ENCODE measurements around the gene MKLN1.

MKLN1 gene

GRCh38 chr7:131521651-131522163 is 194.0 kb downstream of the MKLN1 start:
- DNase-seq (ENCODE audit: low read depth, low spot score), result no peak

- no peak for DNase-seq (ENCODE audit: low read depth, low spot score)
Observed at GRCh38 chr7:131522325-131522930, 194.8 kb downstream of the MKLN1 start.

GRCh38 chr7:131524115-131524514 is 196.4 kb downstream of the MKLN1 start:
- DNase-seq (ENCODE audit: low read depth, low spot score), result no peak

DNA sequence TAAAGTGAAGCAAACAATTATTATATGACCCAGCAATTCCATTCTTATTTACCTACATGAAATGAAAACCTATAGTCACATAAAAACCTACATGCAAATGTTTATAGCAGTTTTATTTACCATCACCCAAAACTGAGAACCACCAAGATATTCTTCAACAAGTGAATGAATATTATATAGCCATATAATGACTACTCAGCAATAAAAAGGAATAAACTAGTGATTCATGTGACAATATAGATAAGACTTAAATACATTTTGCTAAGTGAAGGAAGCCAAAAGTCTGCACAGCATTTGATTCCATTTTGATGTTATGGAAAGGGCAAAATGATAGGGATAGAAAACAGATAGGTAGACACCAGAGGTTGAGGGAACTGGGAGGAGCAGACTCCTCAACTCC is 197.0 kb downstream of the MKLN1 start:
- DNase-seq (ENCODE audit: low read depth, low spot score), result no peak

DNA sequence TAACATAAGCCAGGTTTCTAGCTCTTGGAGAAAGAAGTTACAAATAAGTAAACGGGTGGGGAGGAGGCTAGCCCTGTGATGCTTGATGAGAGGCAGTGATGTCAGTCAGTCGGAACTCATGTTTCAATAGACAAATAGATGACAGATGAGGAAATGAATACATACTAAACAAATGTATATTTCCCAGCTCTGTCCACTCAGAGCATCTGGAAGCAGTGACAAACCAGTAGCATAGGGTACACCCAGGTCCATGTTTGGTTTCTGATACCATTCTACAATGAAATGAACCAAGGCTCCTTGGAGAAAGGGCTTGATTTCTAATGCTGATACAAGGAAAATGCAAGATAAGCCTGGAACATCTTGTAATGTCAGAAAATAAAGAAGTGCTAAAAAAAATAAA is 198.1 kb downstream of the MKLN1 start:
- DNase-seq (ENCODE audit: low read depth, low spot score), result no peak

- DNase-seq (ENCODE audit: low read depth, low spot score), result no peak
Observed at GRCh38 chr7:131527456-131527855, 199.8 kb downstream of the MKLN1 start.

DNA sequence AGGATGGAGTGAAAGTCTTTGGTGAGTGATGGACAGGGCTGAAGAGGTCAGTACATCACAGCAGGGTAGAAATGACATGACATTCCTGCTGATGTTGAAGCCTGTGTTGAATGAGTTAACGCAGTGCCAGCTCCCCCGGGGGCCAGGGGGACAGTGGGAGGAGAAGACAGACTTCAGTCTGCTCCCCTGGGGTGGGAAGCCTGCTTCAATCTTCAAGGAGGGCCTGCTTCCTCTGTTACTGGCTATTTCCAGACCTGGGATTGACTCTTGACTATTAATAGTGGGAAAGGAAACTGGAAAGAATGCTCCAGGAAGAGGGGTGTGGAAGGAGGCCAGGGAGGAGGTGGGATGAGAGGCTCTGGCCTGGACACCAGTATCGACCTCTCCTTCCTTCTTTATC is 201.5 kb downstream of the MKLN1 start:
- DNase-seq (ENCODE audit: low read depth, low spot score), result no peak

DNA sequence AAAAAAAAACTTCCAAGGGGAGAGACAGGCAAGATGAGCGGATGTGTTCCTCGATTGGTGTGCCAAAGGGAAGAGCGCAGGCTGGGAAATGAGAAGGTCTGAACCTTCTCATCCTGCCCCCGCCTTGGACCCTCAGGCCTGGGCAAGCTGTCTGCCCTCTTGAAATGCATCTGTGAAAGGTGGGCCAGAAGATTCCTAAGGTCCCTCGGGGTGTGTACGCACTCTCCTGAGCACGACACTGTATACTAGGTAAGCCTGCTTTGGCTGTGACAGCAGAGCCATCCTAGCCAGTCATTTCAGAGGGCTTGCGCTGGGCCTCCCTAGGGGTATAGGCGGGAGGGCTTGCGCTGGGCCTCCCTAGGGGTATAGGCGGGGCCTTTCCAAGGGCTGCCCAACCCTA is 201.9 kb downstream of the MKLN1 start:
- no peak for DNase-seq (ENCODE audit: low read depth, low spot score)

GRCh38 chr7:131530137-131530536 is 202.5 kb downstream of the MKLN1 start:
- no peak for DNase-seq (ENCODE audit: low read depth, low spot score)

DNA sequence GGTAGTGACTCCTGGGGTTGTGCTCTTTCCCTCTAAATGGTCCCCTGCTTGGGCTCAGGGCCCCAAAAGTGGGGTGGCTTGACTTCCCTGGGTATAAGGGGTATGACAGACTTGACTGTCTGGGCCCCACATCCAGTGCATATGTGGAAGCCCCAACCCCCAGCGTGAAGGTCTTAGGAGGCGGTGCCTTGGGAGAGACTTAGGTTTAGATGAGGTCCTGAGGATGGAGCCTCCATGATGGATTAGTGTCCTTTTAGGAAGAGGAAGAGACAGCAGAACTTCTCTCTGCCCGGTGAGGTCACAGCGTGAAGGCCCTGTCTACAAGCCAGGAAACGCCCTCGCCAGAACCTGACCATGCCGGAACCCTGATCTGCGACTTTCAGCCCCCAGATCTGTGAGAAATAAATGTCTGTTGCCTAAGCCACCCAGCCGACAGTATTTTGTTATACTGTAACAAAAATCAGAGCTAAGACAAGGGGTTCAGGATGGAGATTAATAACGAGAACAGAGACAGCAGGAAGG is 205.0 kb downstream of the MKLN1 start:
- DNase-seq (ENCODE audit: low read depth, low spot score), result no peak

DNA sequence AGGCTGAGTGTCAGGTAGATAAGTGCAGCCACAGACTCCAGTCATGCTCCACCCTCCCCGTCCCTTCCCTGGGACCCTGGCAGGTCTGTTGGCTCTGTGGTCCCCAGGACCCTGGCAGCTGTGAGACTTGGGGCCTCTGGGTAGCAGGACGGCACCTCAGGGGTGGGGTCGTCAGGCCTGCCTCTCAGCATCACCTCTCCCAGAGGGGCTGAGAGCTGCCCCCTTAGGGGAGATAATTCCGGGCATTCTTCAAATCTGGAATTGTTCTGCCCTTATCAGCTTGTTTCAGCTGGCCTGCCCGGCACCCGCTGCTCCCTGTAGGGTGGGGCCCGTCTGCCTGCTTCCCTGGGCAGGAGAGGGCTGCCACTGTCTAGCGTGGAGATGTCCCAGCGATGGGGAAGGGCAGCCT is 205.5 kb downstream of the MKLN1 start:
- DNase-seq (ENCODE audit: low read depth, low spot score), result no peak

DNA sequence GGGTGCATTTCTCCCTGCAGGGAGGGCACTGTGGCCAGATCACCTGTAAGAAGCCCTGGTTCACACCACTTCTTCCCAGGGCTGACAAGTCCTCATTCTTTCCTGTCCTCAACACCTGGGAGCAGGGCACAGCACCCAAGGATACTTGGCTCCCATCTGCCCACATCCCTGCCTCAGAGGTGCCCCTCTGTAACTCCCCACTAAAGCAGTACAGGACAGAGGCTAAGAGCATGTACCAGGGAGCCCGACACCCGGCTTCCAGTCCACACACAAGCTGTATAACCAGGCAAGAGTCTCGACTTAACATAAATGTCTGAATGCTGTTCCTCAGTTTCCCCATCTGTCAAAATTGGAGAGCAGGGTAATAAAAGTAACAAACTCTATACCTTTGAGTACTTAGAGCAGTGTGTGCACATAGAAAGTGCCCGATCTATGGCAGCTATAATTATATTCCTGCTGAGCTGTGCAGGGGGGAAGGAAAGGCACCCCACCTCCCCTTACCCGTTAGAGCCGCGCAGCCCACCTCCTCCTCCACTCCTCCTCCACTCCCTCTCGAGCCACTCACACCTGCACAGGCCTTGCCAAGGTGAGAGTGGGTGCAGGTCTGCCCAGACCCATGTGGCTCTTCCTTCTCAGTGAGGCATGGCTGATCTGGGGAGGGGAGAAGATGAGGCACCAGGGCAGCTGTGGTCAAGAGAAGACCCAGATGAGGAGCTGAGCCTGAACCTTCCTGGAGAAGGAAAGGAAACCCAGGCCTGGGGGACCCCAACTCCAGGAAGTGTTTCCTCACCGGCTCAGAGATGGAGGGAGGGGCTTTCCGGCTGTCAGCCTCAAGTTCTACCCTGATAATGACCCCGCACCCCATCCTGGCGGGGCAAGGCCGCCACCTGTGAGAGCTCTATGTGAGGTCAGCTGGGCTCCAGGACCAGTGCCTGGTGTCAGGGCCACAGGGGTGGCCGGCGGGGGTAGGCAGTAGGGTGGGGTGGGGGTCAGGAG is 206.2 kb downstream of the MKLN1 start:
- DNase-seq (ENCODE audit: low read depth, low spot score), result no peak

- DNase-seq (ENCODE audit: low read depth, low spot score), result no peak
Observed at GRCh38 chr7:131536361-131536849, 208.7 kb downstream of the MKLN1 start.

- no peak for DNase-seq (ENCODE audit: low read depth, low spot score)
Observed at GRCh38 chr7:131537571-131537978, 209.9 kb downstream of the MKLN1 start.

- DNase-seq (ENCODE audit: low read depth, low spot score), result no peak
Observed at GRCh38 chr7:131538071-131538812, 210.6 kb downstream of the MKLN1 start.

DNA sequence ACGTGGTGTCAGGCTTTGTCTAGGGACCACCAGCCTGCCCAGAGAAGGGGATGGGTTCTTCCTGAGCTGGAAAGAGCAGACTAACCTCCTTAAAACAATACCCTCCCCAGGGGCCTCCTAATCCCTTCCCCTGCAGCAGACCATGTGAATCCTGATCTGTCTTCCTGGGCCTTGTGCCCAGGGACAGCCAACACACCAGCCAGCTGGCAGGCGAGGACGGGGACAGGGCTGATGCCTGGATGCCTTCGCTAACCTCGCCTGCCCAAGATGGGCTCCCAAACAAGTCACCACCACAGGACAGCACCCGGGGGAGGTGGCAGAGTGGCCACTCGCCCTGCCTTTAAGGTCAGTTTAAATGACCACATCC is 211.1 kb downstream of the MKLN1 start:
- no peak for DNase-seq (ENCODE audit: low read depth, low spot score)

GRCh38 chr7:131540491-131541162 is 213.0 kb downstream of the MKLN1 start:
- DNase-seq (ENCODE audit: low read depth, low spot score), result no peak

GRCh38 chr7:131543298-131543697 is 215.6 kb downstream of the MKLN1 start:
- no peak for DNase-seq (ENCODE audit: low read depth, low spot score)

GRCh38 chr7:131544021-131544420 is 216.3 kb downstream of the MKLN1 start:
- no peak for DNase-seq (ENCODE audit: low read depth, low spot score)

GRCh38 chr7:131544449-131545301 is 217.0 kb downstream of the MKLN1 start:
- no peak for DNase-seq (ENCODE audit: low read depth, low spot score)

All from activated CD4-positive, CD25-positive, alpha-beta regulatory T cell treated with anti-CD3 and anti-CD28 coated beads, Interleukin-2, amount 50 U/mL, for 16 hours (primary cell).